A172 (cell line): Measurements from ENCODE around the gene FAM13B. TPM values are rescaled to one million over a fixed set of nuclear protein-coding genes. Genes with fewer than 3 reads are reported as not detected.

Source experiments
- DNase-seq: peaks from one replicate; pipeline ENCODE4 v3.0.0-alpha.2; 2015; ENCODE audit warnings: low spot score
- total RNA-seq: library from RNA; depleted of rRNA; stranded (reverse); fragments of >200 nt; shearing (Covaris generic); gene quantifications from 2 replicates; pipeline ENCODE4 v1.2.3, GENCODE V29; 2014; rRNA removed

The FAM13B gene
- total RNA-seq, 1 experiment from 2014 or later: 21.5 TPM

DNA sequence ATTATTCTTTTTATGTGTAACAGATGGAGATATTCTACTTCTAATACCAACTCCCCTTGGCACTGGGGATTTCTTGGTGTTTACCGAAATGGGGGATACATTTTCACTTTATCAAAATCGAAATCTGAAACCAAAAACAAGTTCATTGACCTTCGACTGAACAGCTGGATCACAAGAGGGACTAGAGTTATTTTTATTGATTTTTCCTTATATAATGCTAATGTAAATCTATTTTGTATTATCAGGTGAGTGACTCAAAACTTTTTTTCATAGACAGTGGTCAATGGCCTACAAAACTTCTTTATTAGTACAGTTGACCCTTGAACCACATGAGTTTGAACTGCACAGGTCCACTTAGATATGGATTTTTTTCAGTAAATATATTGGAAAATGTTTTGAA is 133.4 kb downstream of the FAM13B start:
- no peak for DNase-seq

DNA sequence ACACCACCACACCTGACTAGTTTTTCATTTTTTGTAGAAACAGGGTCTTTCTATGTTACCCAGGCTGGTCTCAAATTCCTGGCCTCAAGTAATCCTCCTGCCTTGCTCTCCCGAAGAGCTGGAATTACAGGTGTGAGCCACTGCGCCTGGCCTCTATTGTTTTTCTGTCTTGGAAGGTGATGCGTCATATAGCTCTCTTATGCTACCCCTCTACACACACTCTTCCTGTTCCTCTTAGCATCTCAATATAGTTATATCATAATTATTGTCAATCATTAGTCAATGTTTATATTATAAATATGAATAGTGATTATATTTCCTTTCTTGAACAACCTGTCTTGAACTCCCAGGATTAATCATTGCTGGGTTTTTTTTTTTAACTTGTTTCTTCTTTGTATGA is 136.3 kb downstream of the FAM13B start:
- DNase-seq: no peak

DNA sequence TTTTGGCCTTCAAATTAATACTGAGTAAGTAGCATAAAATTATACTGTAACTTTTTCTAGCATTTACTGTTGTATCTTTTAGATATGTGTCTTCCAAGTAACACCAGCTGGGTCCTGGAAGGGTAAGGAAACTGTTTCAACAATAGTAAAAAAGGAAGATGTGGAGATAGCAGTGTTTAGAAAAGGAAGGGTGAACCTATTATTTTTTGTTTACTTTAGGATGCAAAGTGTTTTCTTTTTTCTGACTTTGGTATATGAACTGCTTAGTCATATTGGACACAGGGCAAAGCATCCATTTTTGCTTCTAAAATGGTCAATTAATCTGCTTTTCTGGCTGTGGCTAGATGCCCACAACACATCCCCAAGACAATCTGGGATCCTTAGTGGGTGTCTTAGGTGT is 138.3 kb downstream of the FAM13B start:
- no peak for DNase-seq

DNA sequence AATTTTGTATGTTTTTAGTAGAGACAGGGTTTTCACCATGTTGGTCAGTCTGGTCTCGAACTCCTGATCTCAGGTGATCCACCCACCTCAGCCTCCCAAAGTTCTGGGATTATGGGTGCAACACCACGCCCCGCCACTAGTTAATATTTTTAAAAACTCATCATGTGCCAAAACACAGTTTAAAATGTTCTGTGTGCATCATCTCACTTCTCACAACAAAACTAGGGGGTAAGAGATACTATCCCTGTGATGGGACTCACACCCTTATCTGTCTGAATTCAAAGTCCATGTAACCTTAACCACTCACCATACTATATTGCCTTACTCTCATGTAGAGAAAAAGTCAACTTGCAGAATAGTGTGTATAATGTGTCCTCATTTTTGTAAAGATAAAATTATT is 141.0 kb downstream of the FAM13B start:
- DNase-seq: no peak

DNA sequence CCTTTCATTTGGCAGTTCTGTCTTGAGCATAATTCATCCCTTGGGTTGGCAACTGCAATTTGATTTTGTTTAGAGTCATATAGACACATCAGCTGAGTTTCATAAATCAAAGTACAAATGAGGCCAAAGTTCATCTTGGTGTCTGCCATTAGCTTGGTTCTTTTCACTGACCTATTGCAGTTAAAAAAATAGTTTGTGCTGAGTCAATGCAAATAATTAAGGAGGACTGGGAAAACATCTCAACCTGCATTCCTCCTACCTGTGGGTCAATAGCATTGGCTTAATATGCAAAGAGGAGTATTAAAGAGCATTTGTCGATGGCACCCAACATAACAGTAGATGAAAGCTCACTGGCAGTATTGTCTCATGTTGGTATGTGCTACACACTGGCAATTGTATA is 142.0 kb downstream of the FAM13B start:
- no peak for DNase-seq

DNA sequence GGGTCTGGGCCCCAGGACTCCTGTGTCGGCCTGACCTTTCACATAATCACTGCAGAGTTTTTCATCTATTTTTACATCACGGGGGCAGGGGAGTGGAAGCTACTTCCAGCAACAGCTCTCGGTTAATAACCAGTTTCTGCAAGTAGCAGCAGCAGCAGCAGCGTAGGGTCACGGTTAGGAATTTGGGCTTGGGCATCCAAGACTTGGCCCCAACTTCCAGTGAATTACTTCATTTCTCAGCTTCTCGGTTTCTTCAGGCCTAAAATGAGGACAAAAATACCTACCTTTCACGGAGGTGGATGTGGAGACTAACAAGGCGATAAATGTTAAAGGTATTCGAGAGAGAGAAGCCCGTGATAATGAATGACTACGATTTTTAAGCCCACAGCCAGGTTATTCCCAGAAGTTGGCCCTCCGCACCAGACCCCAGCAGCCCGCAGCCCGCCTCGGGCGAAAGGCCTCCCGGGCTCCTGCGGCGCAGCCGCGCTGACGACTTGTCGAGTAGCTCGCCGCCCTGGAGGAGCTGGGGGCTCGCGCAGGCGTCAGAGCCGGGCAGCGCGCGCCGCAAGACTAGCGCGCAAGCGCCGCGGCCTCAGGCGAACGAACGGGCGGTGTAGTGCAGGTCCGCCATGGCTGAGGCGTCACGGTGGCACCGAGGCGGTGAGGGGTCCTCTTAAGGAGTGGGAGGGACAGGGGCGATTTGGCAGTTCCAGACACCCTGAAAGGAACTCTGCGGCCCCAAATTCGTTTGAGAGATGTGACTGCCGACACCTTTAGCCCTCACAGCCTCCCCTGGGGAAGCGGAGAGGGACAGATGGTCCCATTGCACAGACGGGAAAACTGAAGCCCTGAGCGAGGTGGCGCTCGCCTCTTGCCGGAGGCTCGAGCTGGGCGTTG is 143.8 kb downstream of the FAM13B start, which contains the start of gene PKD2L2:
Gene PKD2L2 (plus strand): TSS at position 595 of the 897 bp plus-strand sequence. CDS start 35 bp downstream, at position 630.
- peak; percentile 48 for DNase-seq

DNA sequence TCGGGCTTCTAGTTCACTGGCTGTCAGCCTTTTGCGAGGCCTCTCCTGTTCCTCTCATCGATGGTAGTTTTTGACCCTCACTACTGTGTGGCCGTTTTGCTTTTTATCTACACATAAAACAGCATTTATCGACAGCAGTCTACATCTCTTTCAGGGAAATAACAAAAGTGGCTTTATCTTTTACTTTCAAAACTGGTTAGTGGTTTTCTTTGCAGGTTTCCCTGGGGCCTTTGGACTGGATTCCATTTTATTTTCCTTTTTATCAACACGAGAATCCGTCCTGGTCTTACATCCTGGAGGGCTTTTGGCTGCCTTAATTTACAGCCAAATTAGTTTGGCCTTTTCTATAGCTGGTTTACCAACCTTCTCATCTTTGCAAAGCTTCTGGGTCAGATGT is 144.4 kb downstream of the FAM13B start:
- no peak for DNase-seq

Other genes with a start within 250 kb of the FAM13B start
- not detected in 2 replicates for gene MYOT, start 165.2 kb downstream of the FAM13B start, total RNA-seq
- not detected in 2 replicates for gene PKD2L2, start 143.6 kb downstream of the FAM13B start, total RNA-seq
- not detected in 2 replicates for gene WNT8A, start 51.0 kb upstream of the FAM13B start, total RNA-seq
- 1.8 and 2.6 TPM in 2 replicates for gene NME5, start 106.3 kb upstream of the FAM13B start, total RNA-seq
- gene BRD8, start 145.6 kb upstream of the FAM13B start, total RNA-seq: 63.6 and 91.5 TPM in 2 replicates
- 105 and 109 TPM in 2 replicates for gene KIF20A, start 146.0 kb upstream of the FAM13B start, total RNA-seq
- gene CDC23, start 180.2 kb upstream of the FAM13B start, total RNA-seq: 69.5 and 72.6 TPM in 2 replicates
- not detected in 2 replicates for gene GFRA3, start 241.5 kb upstream of the FAM13B start, total RNA-seq